ENCODE results near the gene FBXL20.

GRCh38 chr17:39221572-39221971 lies 179.9 kb downstream of the FBXL20 start:
- TF ChIP-seq CTCF (IDR thresholded peaks at IDR 0.05) (no peak), POLR2AphosphoS5 (IDR thresholded peaks at IDR 0.05) (no peak), POLR2A (IDR thresholded peaks at IDR 0.05) (no peak)
